Gastrocnemius medialis (tissue), 4 donors: ENCODE data around the gene ZBTB39. TPM values are rescaled to one million over a fixed set of nuclear protein-coding genes. Genes with fewer than 3 reads are reported as not detected.
"Not testable (repeated sequence)": the region's sequence is repeated elsewhere in the genome, so short reads cannot be mapped to it uniquely, and the experiment has no call there.

Experiments used
- ATAC-seq, 2 donors: fragments of 150-250 bp; one replicate each; pipeline ENCODE4 v1.9.1; 2016
- DNase-seq, 2 donors: peaks; one replicate each; pipeline ENCODE4 v3.0.0-alpha.2; 2019
- H3K27ac ChIP-seq, 4 donors: fragments of 200-600 bp; sonication (generic); 1 replicate in 1 of 4; 2 replicates in 3 of 4; pipeline ENCODE4 v1.5.1; 2016 to 2018; ENCODE audit warnings: mild to moderate bottlenecking in 2 of 4, moderate library complexity in 1 of 4
- H3K27me3 ChIP-seq, 3 donors: fragments of 200-600 bp; sonication (generic) in 2 of 3; 1 replicate in 1 of 3; 2 replicates in 2 of 3; pipeline versions ENCODE4 v1.5.1 to v1.6.0; 2016 to 2019; ENCODE audit warnings: mild to moderate bottlenecking in 1 of 3, moderate library complexity in 1 of 3
- H3K36me3 ChIP-seq, 2 donors: fragments of 200-600 bp; sonication (generic) in 1 of 2; one replicate each; pipeline ENCODE4 v1.5.1; 2017 to 2018
- H3K4me1 ChIP-seq, 2 donors: fragments of 200-600 bp; sonication (generic) in 1 of 2; one replicate each; pipeline ENCODE4 v1.5.1; 2016 to 2017; ENCODE audit warnings: mild to moderate bottlenecking in 2 of 2
- H3K4me3 ChIP-seq, 4 donors: fragments of 200-600 bp; sonication (generic) in 3 of 4; 1 replicate in 1 of 4; 2 replicates in 3 of 4; pipeline ENCODE4 v1.5.1; 2016 to 2019; ENCODE audit warnings: mild to moderate bottlenecking in 2 of 4
- H3K9me3 ChIP-seq, 3 donors: fragments of 200-600 bp; sonication (generic) in 2 of 3; 1 replicate in 1 of 3; 2 replicates in 2 of 3; pipeline ENCODE4 v1.5.1; 2016 to 2019
- POLR2A ChIP-seq, 2 donors: fragments of 450-650 bp; IDR thresholded peaks; one replicate each; pipeline ENCODE4 v1.6.1; 2017; ENCODE audit warnings: antibody characterized with exemption in 2 of 2, mild to moderate bottlenecking in 2 of 2, moderate library complexity in 2 of 2
- in situ Hi-C, 4 donors: fragments of 200-750 bp; cut with MboI; loops; one replicate each; pipeline versions ENCODE4 v1.15.0 to v1.8.0; 2017; ENCODE audit warnings: low sequenced_read_pairs in 4 of 4
- intact Hi-C: fragments of 100-400 bp; cut with DNase I; formaldehyde crosslinking; loops from one replicate; pipeline ENCODE4 v1.15.1; 2023; ENCODE audit warnings: low total_unique reads
- total RNA-seq, 4 donors: library from RNA; depleted of rRNA; stranded (reverse); fragments of >200 nt; gene quantifications; one replicate each; pipeline versions ENCODE4 v1.1.0 to v1.2.3, GENCODE V29; 2016
- TF ChIP-seq, protein P1 (sequence below), 5 experiments: fragments of 450-650 bp in 3 of 5; fragments of 200-600 bp in 2 of 5; sonication (generic) in 2 of 5; IDR thresholded peaks in 4 of 5; conservative IDR thresholded peaks in 1 of 5; 1 replicate in 4 of 5; 2 replicates in 1 of 5; pipeline ENCODE4 v1.5.1; 2016 to 2019; ENCODE audit warnings: antibody characterized with exemption in 5 of 5, mild to moderate bottlenecking in 3 of 5, moderate library complexity in 3 of 5

The ZBTB39 gene
- total RNA-seq, 4 donors from 2014 or later, result 2.2 to 3.8 (median 2.8) TPM

DNA sequence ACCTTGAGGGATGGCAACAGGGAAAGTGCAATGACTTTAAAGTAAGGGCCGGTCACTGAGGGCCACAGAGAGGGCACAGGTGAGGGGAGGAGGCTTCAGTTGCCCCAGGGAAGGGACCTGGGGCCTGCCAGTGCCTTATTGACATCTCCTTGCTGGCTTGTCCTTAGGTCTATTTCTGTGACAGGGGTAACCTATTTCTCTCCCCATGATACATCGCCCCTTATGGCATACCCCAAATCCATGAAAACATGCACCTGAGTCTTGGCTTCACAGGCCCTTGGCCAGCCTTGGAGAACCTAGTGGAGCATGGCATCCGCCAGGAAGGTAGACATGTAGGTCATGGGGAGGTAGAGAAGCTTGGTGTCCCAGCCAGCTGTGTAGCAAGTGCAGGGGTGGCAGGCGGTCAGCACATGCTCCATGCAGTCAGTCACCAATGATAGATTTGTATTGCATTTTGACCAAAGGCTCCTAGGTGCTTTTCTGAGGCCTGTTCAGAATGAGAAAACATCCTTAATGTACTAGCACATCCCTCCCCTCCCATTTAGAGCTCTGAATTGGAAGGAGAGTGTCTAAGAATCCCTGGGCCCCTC is 25.3 kb downstream of the ZBTB39 start:
- H3K27ac ChIP-seq, result no peak overlapping the region
- H3K4me1 ChIP-seq, result no peaks in the 10 kb centered on the region
- in situ Hi-C loops, result no loop called here
- no peaks in the 10 kb centered on the region for H3K9me3 ChIP-seq
- ATAC-seq (no peak), DNase-seq (no peak)
- H3K27me3 ChIP-seq, result no peaks in the 10 kb centered on the region
- TF ChIP-seq POLR2A (IDR thresholded peaks at IDR 0.05), result no peak
- TF ChIP-seq, protein P1, sequence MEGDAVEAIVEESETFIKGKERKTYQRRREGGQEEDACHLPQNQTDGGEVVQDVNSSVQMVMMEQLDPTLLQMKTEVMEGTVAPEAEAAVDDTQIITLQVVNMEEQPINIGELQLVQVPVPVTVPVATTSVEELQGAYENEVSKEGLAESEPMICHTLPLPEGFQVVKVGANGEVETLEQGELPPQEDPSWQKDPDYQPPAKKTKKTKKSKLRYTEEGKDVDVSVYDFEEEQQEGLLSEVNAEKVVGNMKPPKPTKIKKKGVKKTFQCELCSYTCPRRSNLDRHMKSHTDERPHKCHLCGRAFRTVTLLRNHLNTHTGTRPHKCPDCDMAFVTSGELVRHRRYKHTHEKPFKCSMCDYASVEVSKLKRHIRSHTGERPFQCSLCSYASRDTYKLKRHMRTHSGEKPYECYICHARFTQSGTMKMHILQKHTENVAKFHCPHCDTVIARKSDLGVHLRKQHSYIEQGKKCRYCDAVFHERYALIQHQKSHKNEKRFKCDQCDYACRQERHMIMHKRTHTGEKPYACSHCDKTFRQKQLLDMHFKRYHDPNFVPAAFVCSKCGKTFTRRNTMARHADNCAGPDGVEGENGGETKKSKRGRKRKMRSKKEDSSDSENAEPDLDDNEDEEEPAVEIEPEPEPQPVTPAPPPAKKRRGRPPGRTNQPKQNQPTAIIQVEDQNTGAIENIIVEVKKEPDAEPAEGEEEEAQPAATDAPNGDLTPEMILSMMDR (IDR thresholded peaks at IDR 0.05 in 4 of 5, conservative IDR thresholded peaks at IDR 0.05 in 1 of 5), result no peak
- intact Hi-C loops, result no loop called here
- H3K36me3 ChIP-seq, result no peaks in the 10 kb centered on the region
- no peak overlapping the region for H3K4me3 ChIP-seq

GRCh38 chr12:56980268-56980667 is 26.1 kb downstream of the ZBTB39 start:
- H3K4me3 ChIP-seq, result no peak overlapping the region
- ATAC-seq (no peak), DNase-seq (no peak)
- H3K27me3 ChIP-seq, result no peaks in the 10 kb centered on the region
- no peaks in the 10 kb centered on the region for H3K4me1 ChIP-seq
- intact Hi-C loops (no loop called here), in situ Hi-C loops (no loop called here)
- H3K27ac ChIP-seq, result no peak overlapping the region
- H3K36me3 ChIP-seq, result no peaks in the 10 kb centered on the region
- H3K9me3 ChIP-seq, result no peaks in the 10 kb centered on the region
- TF ChIP-seq, protein P1 (IDR thresholded peaks at IDR 0.05 in 4 of 5, conservative IDR thresholded peaks at IDR 0.05 in 1 of 5), result no peak
- no peak for TF ChIP-seq POLR2A (IDR thresholded peaks at IDR 0.05)

DNA sequence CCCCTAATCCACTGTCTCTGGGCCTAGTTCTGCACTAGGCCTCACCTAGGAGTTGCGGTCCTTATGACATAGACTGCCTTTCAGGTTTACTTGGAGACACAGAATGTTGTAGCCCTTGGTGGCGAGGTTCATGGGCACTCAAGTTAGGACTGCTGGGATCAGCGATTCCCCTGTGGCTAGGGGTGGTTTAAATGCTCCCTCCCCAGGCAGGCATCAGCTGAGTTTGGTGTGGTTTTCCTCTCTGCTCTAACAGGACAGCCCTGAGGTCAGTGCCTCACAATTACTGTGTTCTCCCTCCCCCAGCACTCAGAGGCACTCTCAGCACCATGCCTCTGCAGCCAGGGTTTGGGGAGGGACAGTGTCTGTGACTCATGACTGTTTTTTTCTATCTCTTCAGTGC is 26.7 kb downstream of the ZBTB39 start:
- ATAC-seq (no peak), DNase-seq (no peak)
- H3K9me3 ChIP-seq, result no peaks in the 10 kb centered on the region
- in situ Hi-C loops, result no loop called here
- intact Hi-C loops, result no loop called here
- TF ChIP-seq, protein P1 (IDR thresholded peaks at IDR 0.05 in 4 of 5, conservative IDR thresholded peaks at IDR 0.05 in 1 of 5), result no peak
- no peak for TF ChIP-seq POLR2A (IDR thresholded peaks at IDR 0.05)
- H3K4me1 ChIP-seq, result no peaks in the 10 kb centered on the region
- no peak overlapping the region for H3K27ac ChIP-seq
- no peaks in the 10 kb centered on the region for H3K36me3 ChIP-seq
- no peaks in the 10 kb centered on the region for H3K27me3 ChIP-seq
- no peak overlapping the region for H3K4me3 ChIP-seq

DNA sequence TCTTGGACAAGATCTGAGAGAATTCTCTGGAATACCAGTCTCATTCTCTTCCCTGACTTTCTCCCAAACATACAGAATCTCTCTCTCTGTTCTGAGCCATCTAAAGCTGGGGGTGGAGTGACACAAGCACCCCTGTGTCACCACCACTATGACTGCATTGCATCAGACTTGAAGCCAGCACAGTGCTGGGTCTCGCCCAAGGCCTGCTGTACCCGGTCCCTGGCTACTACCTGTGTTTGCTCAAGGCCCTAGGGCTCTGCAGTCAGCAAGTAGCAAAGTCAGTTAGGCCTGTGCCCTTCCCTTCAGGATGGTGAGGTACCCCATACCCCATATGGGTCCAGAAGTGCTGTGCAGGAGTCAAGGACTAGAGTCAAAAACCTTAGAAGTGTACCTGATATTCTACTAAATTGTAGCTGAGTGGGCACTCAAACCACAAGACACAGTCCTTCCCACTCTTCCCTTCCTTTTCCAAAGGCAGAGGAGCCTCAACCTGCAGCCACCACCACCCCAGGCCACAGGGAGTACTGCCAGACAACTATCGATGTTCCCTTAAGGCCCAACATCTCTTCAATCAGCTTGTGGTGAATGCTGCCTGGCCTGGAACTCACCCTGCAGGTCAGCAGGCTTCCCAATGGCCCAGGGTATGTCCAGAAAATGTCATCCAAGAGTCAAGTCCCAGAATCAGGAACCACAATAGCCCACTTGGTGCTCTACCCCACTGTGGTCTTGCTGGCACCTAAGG is 27.8 kb downstream of the ZBTB39 start:
- H3K36me3 ChIP-seq, result no peaks in the 10 kb centered on the region
- TF ChIP-seq, protein P1 (IDR thresholded peaks at IDR 0.05 in 4 of 5, conservative IDR thresholded peaks at IDR 0.05 in 1 of 5), result no peak
- no peak overlapping the region for H3K27ac ChIP-seq
- intact Hi-C loops (no loop called here), in situ Hi-C loops (no loop called here)
- H3K4me1 ChIP-seq, result no peaks in the 10 kb centered on the region
- ATAC-seq (no peak), DNase-seq (no peak)
- H3K4me3 ChIP-seq, result no peak overlapping the region
- H3K27me3 ChIP-seq, result no peaks in the 10 kb centered on the region
- H3K9me3 ChIP-seq, result no peaks in the 10 kb centered on the region

DNA sequence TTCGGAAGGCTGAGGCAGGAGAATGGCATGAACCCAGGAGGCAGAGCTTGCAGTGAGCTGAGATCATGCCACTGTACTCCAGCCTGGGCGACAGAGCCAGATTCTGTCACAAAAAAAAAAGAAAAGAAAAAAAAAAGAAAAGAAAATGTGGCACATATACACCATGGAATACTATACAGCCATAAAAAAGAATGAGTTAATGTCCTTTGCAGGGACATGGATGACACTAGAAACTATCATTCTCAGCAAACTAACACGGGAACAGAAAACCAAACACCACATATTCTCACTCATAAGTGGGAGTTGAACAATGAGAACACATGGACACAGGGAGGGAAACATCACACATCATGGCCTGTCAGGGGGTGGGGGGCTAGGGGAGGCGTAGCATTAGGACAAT is 29.0 kb downstream of the ZBTB39 start:
- H3K4me1 ChIP-seq, in situ Hi-C loops, intact Hi-C loops, H3K27ac ChIP-seq, DNase-seq, H3K36me3 ChIP-seq, H3K4me3 ChIP-seq, H3K27me3 ChIP-seq, H3K9me3 ChIP-seq, ATAC-seq: not testable (repeated sequence)

DNA sequence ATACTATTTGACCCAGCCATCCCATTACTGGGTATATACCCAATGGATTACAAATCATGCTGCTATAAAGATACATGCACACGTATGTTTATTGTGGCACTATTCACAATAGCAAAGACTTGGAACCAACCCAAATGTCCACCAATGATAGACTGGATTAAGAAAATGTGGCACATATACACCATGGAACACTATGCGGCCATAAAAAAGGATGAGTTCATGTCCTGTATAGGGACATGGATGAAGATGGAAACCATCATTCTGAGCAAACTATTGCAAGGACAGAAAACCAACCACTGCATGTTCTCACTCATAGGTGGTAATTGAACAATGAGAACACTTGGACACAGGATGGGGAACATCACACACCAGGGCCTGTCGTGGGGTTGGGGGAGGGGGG is 32.1 kb downstream of the ZBTB39 start:
- in situ Hi-C loops, H3K36me3 ChIP-seq, H3K27me3 ChIP-seq, DNase-seq, H3K4me3 ChIP-seq, ATAC-seq, intact Hi-C loops, H3K9me3 ChIP-seq, H3K4me1 ChIP-seq, H3K27ac ChIP-seq: not testable (repeated sequence)

DNA sequence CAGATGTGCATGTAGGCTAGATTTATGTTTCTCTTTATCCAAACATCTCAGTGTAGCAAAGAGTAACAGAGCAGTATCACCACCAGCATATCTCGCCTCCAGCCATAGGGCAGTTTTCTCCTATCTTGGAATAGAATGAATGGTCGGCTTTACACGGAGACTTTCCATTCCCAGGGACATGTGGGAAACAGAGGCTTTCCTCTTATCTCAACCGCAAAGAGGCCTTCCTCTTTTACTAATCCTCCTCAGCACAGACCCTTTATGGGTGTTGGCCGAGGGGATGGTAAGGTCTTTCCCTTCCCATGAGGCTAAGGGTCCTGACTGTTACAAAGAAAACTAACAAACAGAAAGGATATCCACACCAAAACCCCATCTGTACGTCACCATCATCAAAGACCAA is 37.4 kb downstream of the ZBTB39 start:
- H3K4me3 ChIP-seq, H3K4me1 ChIP-seq, H3K27me3 ChIP-seq, H3K27ac ChIP-seq, in situ Hi-C loops, DNase-seq, H3K9me3 ChIP-seq, intact Hi-C loops, ATAC-seq, H3K36me3 ChIP-seq: not testable (repeated sequence)
